GM12878 (cell line): ENCODE data around the gene CTNNA2. TPM values are rescaled to one million over a fixed set of nuclear protein-coding genes. Genes with fewer than 3 reads are reported as not detected.

Experiments used
- CHD4 ChIP-seq: fragments of 200-600 bp; sonication (generic); IDR thresholded peaks from 2 replicates; pipeline ENCODE4 v1.6.1; 2016; ENCODE audit warnings: mild to moderate bottlenecking
- IKZF2 ChIP-seq, 2 experiments: fragments of 450-650 bp; IDR thresholded peaks; 2 replicates each; pipeline ENCODE4 v1.6.1; 2017; ENCODE audit warnings: mild to moderate bottlenecking in 2 of 2, moderate library complexity in 2 of 2
- NFIC ChIP-seq: IDR thresholded peaks from 2 replicates; pipeline ENCODE4 v1.6.1; 2012; ENCODE audit warnings: low read depth, mild to moderate bottlenecking, inconsistent platforms, low read length, moderate library complexity
- PML ChIP-seq: IDR thresholded peaks from 2 replicates; pipeline ENCODE4 v1.6.1; 2012; ENCODE audit warnings: low read length, inconsistent platforms
- RBBP5 ChIP-seq: fragments of 200-600 bp; sonication (generic); conservative IDR thresholded peaks from 2 replicates; pipeline ENCODE4 v1.6.1; 2016
- SUPT20H ChIP-seq: IDR thresholded peaks from 2 replicates; pipeline ENCODE4 v1.6.1; 2011; ENCODE audit warnings: low read depth, mild to moderate bottlenecking, low read length, moderate library complexity, borderline replicate concordance; ENCODE audit not compliant: control insufficient read depth
- TAF1 ChIP-seq: IDR thresholded peaks from 2 replicates; pipeline ENCODE4 v1.6.1; 2011; ENCODE audit warnings: mild to moderate bottlenecking, low read depth, low read length, borderline replicate concordance
- YY1 ChIP-seq: IDR thresholded peaks from 2 replicates; pipeline ENCODE4 v1.6.1; 2011; ENCODE audit warnings: low read depth, mild to moderate bottlenecking, low read length
- ZNF24 ChIP-seq: fragments of 450-650 bp; IDR thresholded peaks from 2 replicates; pipeline ENCODE4 v1.6.1; 2017; ENCODE audit warnings: antibody characterized with exemption, mild to moderate bottlenecking
- ZNF384 ChIP-seq: IDR thresholded peaks from 2 replicates; pipeline ENCODE4 v1.6.1; 2012; ENCODE audit warnings: low read depth, mild to moderate bottlenecking, low read length, improper control_type of control experiment, borderline replicate concordance
- polyA plus RNA-seq, 11 experiments: library from polyadenylated mRNA; depleted of rRNA in 4 of 11; unstranded in 6 of 11; stranded (reverse) in 5 of 11; fragments of >200 nt; fragmentation: Nextera tagmentation in 4 of 11; fragmentation: Illumina TruSeq in 1 of 11; extraction: Ambion mirVana in 4 of 11; extraction: Trizol in 1 of 11; gene quantifications; 1 replicate in 1 of 11; 2 replicates in 10 of 11; pipeline versions ENCODE4 v1.2.1 to v1.2.3, GENCODE V29; 2011 to 2016; ENCODE audit warnings: inconsistent platforms in 2 of 11, missing spikeins in 2 of 11, low read depth in 1 of 11
- total RNA-seq, 4 experiments: library from RNA; depleted of rRNA in 3 of 4; stranded (reverse); fragments of >200 nt in 3 of 4; fragmentation: Illumina TruSeq in 1 of 4; extraction: Trizol in 1 of 4; gene quantifications; 2 replicates each; pipeline versions ENCODE4 v1.2.1 to v1.2.3, GENCODE V29; 2013 to 2021
- TF ChIP-seq, protein P1 (sequence below): IDR thresholded peaks from 2 replicates; pipeline ENCODE4 v1.6.1; 2011; ENCODE audit warnings: borderline replicate concordance, low read depth, mild to moderate bottlenecking, moderate library complexity, mixed read lengths, low read length; ENCODE audit not compliant: insufficient read depth; ENCODE audit errors: extremely low read length
- TF ChIP-seq, protein P2 (sequence below): IDR thresholded peaks from 2 replicates; pipeline ENCODE4 v1.6.1; 2011; ENCODE audit warnings: low read depth, low read length, improper control_type of control experiment, borderline replicate concordance
- TF ChIP-seq, protein P3 (sequence below): IDR thresholded peaks from 2 replicates; pipeline ENCODE4 v1.6.1; 2012; ENCODE audit warnings: improper control_type of control experiment, low read depth, low read length; ENCODE audit not compliant: insufficient replicate concordance
- TF ChIP-seq, protein P4 (sequence below): IDR thresholded peaks from 2 replicates; pipeline ENCODE4 v1.6.1; 2011; ENCODE audit warnings: mild to moderate bottlenecking, low read depth, low read length, moderate library complexity; ENCODE audit not compliant: insufficient replicate concordance
- TF ChIP-seq, protein P5 (sequence below): fragments of 450-650 bp; IDR thresholded peaks from 2 replicates; pipeline ENCODE4 v1.6.1; 2017; ENCODE audit warnings: borderline replicate concordance

Gene CTNNA2
- total and polyA plus RNA-seq, 10 of the 15 experiments (the other 5 are each of a cell fraction or from before 2014, with no cell fraction given) = 2.4 to 36.2 (median 6.6) TPM

DNA sequence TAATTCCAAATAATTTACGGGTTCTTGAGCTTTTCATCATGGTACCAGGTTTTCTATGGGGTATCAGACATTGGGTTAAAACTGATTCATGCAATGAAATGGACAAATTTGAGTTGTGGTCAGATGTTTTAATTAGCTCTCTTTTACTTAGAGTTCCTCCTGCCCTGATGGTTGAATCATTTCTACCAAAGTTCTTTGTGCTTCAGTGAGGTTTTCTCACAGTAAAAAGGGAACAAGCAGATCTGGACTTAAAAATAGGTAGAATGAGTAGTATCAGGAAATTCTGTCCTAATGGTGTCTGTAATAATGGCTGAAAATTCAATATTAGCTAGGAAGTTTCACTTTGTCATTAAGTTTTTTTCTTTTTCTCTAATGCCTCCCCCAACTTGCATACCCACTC, 951.4 kb downstream of the CTNNA2 start (continued):
- TF ChIP-seq, protein P1, sequence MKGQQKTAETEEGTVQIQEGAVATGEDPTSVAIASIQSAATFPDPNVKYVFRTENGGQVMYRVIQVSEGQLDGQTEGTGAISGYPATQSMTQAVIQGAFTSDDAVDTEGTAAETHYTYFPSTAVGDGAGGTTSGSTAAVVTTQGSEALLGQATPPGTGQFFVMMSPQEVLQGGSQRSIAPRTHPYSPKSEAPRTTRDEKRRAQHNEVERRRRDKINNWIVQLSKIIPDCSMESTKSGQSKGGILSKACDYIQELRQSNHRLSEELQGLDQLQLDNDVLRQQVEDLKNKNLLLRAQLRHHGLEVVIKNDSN = no peak
- TF ChIP-seq IKZF2 (IDR thresholded peaks at IDR 0.05) (peak; percentile 38 to 62; a peak in 2 of 4 replicates), CHD4 (no peak), ZNF384 (no peak), SUPT20H (no peak), NFIC (peak; percentile 66), PML (0 out of 2 replicates have a peak, but pooled peaks have one; percentile 10), ZNF24 (peak; percentile 83; the same call in 1 of the 2 replicates), YY1 (no peak), TAF1 (no peak), RBBP5 (no peak)
- TF ChIP-seq, protein P2, sequence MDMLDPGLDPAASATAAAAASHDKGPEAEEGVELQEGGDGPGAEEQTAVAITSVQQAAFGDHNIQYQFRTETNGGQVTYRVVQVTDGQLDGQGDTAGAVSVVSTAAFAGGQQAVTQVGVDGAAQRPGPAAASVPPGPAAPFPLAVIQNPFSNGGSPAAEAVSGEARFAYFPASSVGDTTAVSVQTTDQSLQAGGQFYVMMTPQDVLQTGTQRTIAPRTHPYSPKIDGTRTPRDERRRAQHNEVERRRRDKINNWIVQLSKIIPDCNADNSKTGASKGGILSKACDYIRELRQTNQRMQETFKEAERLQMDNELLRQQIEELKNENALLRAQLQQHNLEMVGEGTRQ = no peak
- TF ChIP-seq, protein P3, sequence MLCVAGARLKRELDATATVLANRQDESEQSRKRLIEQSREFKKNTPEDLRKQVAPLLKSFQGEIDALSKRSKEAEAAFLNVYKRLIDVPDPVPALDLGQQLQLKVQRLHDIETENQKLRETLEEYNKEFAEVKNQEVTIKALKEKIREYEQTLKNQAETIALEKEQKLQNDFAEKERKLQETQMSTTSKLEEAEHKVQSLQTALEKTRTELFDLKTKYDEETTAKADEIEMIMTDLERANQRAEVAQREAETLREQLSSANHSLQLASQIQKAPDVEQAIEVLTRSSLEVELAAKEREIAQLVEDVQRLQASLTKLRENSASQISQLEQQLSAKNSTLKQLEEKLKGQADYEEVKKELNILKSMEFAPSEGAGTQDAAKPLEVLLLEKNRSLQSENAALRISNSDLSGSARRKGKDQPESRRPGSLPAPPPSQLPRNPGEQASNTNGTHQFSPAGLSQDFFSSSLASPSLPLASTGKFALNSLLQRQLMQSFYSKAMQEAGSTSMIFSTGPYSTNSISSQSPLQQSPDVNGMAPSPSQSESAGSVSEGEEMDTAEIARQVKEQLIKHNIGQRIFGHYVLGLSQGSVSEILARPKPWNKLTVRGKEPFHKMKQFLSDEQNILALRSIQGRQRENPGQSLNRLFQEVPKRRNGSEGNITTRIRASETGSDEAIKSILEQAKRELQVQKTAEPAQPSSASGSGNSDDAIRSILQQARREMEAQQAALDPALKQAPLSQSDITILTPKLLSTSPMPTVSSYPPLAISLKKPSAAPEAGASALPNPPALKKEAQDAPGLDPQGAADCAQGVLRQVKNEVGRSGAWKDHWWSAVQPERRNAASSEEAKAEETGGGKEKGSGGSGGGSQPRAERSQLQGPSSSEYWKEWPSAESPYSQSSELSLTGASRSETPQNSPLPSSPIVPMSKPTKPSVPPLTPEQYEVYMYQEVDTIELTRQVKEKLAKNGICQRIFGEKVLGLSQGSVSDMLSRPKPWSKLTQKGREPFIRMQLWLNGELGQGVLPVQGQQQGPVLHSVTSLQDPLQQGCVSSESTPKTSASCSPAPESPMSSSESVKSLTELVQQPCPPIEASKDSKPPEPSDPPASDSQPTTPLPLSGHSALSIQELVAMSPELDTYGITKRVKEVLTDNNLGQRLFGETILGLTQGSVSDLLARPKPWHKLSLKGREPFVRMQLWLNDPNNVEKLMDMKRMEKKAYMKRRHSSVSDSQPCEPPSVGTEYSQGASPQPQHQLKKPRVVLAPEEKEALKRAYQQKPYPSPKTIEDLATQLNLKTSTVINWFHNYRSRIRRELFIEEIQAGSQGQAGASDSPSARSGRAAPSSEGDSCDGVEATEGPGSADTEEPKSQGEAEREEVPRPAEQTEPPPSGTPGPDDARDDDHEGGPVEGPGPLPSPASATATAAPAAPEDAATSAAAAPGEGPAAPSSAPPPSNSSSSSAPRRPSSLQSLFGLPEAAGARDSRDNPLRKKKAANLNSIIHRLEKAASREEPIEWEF = no peak
- TF ChIP-seq, protein P4, sequence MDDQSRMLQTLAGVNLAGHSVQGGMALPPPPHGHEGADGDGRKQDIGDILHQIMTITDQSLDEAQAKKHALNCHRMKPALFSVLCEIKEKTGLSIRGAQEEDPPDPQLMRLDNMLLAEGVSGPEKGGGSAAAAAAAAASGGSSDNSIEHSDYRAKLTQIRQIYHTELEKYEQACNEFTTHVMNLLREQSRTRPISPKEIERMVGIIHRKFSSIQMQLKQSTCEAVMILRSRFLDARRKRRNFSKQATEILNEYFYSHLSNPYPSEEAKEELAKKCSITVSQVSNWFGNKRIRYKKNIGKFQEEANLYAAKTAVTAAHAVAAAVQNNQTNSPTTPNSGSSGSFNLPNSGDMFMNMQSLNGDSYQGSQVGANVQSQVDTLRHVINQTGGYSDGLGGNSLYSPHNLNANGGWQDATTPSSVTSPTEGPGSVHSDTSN = no peak
- TF ChIP-seq, protein P5, sequence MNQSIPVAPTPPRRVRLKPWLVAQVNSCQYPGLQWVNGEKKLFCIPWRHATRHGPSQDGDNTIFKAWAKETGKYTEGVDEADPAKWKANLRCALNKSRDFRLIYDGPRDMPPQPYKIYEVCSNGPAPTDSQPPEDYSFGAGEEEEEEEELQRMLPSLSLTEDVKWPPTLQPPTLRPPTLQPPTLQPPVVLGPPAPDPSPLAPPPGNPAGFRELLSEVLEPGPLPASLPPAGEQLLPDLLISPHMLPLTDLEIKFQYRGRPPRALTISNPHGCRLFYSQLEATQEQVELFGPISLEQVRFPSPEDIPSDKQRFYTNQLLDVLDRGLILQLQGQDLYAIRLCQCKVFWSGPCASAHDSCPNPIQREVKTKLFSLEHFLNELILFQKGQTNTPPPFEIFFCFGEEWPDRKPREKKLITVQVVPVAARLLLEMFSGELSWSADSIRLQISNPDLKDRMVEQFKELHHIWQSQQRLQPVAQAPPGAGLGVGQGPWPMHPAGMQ = no peak
